HG03025 (cell line): ENCODE results near the gene SCART1.
"Not testable (repeated sequence)": the region's sequence is repeated elsewhere in the genome, so short reads cannot be mapped to it uniquely, and the experiment has no call there.

Experiments
- ATAC-seq: cut with Tn5 transposase; IDR thresholded peaks from one replicate; pipeline ENCODE4 v1.9.1; 2021; ENCODE audit warnings: mild to moderate bottlenecking, moderate library complexity; ENCODE audit not compliant: unreplicated experiment, low FRiP score

Gene SCART1

GRCh38 chr10:133431888-133432613 lies 21.7 kb upstream of the SCART1 start:
- ATAC-seq: not testable (repeated sequence)

- ATAC-seq: not testable (repeated sequence)
These were observed 21.0 kb upstream of the SCART1 start for GRCh38 chr10:133432789-133433188.

GRCh38 chr10:133438711-133439273 lies 15.0 kb upstream of the SCART1 start:
- ATAC-seq: no peak

GRCh38 chr10:133439517-133440461 lies 14.0 kb upstream of the SCART1 start:
- no peak for ATAC-seq

GRCh38 chr10:133440633-133441285 lies 13.0 kb upstream of the SCART1 start:
- ATAC-seq: no peak

DNA sequence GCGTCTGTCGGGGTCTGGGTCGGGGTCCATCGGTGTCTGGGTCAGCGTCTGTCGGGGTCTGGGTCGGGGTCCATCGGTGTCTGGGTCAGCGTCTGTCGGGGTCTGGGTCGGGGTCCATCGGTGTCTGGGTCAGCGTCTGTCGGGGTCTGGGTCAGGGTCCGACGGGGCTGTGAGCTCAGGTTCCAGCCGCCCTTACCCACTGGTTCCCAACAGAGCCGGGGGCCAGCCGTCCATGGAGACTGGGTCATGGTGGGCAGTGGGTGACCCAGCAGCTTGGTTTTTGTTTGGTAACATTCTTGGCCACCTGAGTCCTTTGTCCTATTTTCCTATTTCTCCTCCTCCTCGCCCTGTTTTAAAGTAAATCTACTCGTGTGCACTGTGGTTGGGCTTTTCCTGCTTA lies 12.4 kb upstream of the SCART1 start:
- ATAC-seq: not testable (repeated sequence)

- ATAC-seq: no peak
These were observed 12.0 kb upstream of the SCART1 start for GRCh38 chr10:133441780-133442179.

GRCh38 chr10:133442191-133442966 lies 11.4 kb upstream of the SCART1 start:
- no peak for ATAC-seq

- ATAC-seq: no peak
These were observed 10.5 kb upstream of the SCART1 start for GRCh38 chr10:133442967-133443924.

- no peak for ATAC-seq
These were observed 9.1 kb upstream of the SCART1 start for GRCh38 chr10:133444342-133445267.

GRCh38 chr10:133445268-133445732 lies 8.4 kb upstream of the SCART1 start:
- ATAC-seq: no peak

GRCh38 chr10:133445751-133446708 lies 7.7 kb upstream of the SCART1 start:
- ATAC-seq: no peak

DNA sequence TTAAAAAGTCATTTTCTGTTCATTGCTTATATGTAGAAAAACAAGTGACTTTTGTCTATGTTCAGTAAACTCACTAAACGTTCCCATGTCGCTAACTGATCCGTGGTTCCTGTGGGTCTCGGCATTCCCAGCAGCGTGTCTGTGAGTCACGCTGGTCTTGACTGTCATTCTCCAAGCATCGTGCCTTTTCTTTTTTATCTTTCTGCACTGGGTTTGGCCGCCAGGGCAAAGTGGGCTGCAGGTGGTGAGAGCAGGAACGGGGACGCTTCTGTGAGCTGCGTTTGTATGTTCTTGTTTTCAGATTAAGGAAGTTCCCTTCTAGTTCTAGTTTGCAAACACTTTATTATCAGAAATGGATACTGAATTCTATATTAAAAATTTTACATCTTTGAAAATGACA lies 6.8 kb upstream of the SCART1 start:
- no peak for ATAC-seq

DNA sequence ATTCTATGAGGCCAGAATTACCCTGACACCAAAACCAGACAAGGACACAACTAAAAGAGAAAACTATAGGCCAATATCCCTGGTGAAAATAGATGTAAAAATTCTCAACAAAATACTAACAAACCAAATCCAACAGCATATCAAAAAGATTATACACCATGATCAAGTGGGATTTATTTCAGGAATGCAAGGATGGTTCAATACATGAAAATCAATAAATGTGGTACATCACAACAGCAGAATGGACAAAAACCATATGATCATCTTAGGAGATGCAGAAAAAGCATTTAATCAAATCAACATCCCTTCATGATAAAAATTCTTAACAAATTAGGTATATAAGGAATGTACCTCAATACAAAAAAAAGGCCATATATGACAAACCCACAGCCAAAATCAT lies 5.6 kb upstream of the SCART1 start:
- no peak for ATAC-seq

- ATAC-seq: no peak
These were observed 2.4 kb upstream of the SCART1 start for GRCh38 chr10:133451346-133451745.

GRCh38 chr10:133452453-133452852 lies 1.3 kb upstream of the SCART1 start:
- ATAC-seq: no peak
